SK-N-SH treated with all-trans-retinoic acid at 6 μM for 48 hours (cell line): ENCODE measurements around the gene LRBA.

Experiments used
- ATAC-seq: fragments of 200-7000 bp; cut with Tn5 transposase; 3 replicates; pipeline ENCODE4 v1.9.1; 2020; ENCODE audit warnings: mild to moderate bottlenecking, moderate library complexity
- ARNTL ChIP-seq: fragments of 450-650 bp; formaldehyde crosslinking; IDR thresholded peaks from 2 replicates; pipeline ENCODE4 v1.5.0; 2020; ENCODE audit warnings: low read depth, mild to moderate bottlenecking, moderate library complexity, borderline replicate concordance
- BACH2 ChIP-seq: fragments of 250-450 bp; sonication (Bioruptor Pico); IDR thresholded peaks from 2 replicates; pipeline ENCODE4 v1.9.0; 2021; ENCODE audit warnings: mild to moderate bottlenecking, borderline replicate concordance
- CREB5 ChIP-seq: fragments of 250-450 bp; sonication (Bioruptor Pico); IDR thresholded peaks from 2 replicates; pipeline ENCODE4 v1.5.1; 2020; ENCODE audit warnings: low read depth, mild to moderate bottlenecking, moderate library complexity
- CSDC2 ChIP-seq: fragments of 250-450 bp; sonication (Bioruptor Pico); IDR thresholded peaks from 2 replicates; pipeline ENCODE4 v1.5.0; 2020; ENCODE audit warnings: mild to moderate bottlenecking, moderate library complexity
- ESRRG ChIP-seq: fragments of 250-450 bp; sonication (Bioruptor Pico); IDR thresholded peaks from 2 replicates; pipeline ENCODE4 v1.6.1; 2021; ENCODE audit warnings: mild to moderate bottlenecking
- GLIS3 ChIP-seq: fragments of 250-450 bp; sonication (Bioruptor Pico); IDR thresholded peaks from 2 replicates; pipeline ENCODE4 v1.5.0; 2020; ENCODE audit warnings: mild to moderate bottlenecking, moderate library complexity
- ISL1 ChIP-seq: fragments of 250-450 bp; sonication (Bioruptor Pico); IDR thresholded peaks from 2 replicates; pipeline ENCODE4 v2.1.2; 2022; ENCODE audit warnings: mild to moderate bottlenecking, moderate library complexity
- OSR1 ChIP-seq: fragments of 250-450 bp; sonication (Bioruptor Pico); IDR thresholded peaks from 2 replicates; pipeline ENCODE4 v1.8.0; 2022; ENCODE audit warnings: moderate library complexity, mild to moderate bottlenecking, inconsistent platforms
- PATZ1 ChIP-seq: fragments of 250-450 bp; sonication (Bioruptor Pico); IDR thresholded peaks from 2 replicates; pipeline ENCODE4 v1.8.0; 2020; ENCODE audit warnings: mild to moderate bottlenecking, moderate library complexity, borderline replicate concordance
- POU6F1 ChIP-seq: fragments of 250-450 bp; sonication (Bioruptor Pico); IDR thresholded peaks from 2 replicates; pipeline ENCODE4 v1.8.0; 2021; ENCODE audit warnings: low read depth, mild to moderate bottlenecking, moderate library complexity, borderline replicate concordance
- PPARA ChIP-seq: fragments of 250-450 bp; sonication (Bioruptor Pico); IDR thresholded peaks from 2 replicates; pipeline ENCODE4 v1.5.0; 2020; ENCODE audit warnings: mild to moderate bottlenecking, borderline replicate concordance
- RARB ChIP-seq: fragments of 250-450 bp; sonication (Bioruptor Pico); IDR thresholded peaks from 2 replicates; pipeline ENCODE4 v1.8.0; 2021; ENCODE audit warnings: mild to moderate bottlenecking, moderate library complexity
- TCF4 ChIP-seq: fragments of 250-450 bp; sonication (Bioruptor Pico); IDR thresholded peaks from 2 replicates; pipeline ENCODE4 v1.8.0; 2021; ENCODE audit warnings: mild to moderate bottlenecking, moderate library complexity, borderline replicate concordance
- TOX ChIP-seq: fragments of 250-450 bp; sonication (Bioruptor Pico); IDR thresholded peaks from 2 replicates; pipeline ENCODE4 v1.8.0; 2021; ENCODE audit warnings: mild to moderate bottlenecking, moderate library complexity, borderline replicate concordance
- TSHZ2 ChIP-seq: fragments of 250-450 bp; sonication (Bioruptor Pico); IDR thresholded peaks from 2 replicates; pipeline ENCODE4 v1.5.0; 2020; ENCODE audit warnings: mild to moderate bottlenecking, moderate library complexity
- ZC3H10 ChIP-seq: fragments of 250-450 bp; sonication (Bioruptor Pico); IDR thresholded peaks from 2 replicates; pipeline ENCODE4 v1.5.1; 2021; ENCODE audit warnings: mild to moderate bottlenecking, moderate library complexity
- ZFP3 ChIP-seq: fragments of 250-450 bp; sonication (Bioruptor Pico); IDR thresholded peaks from 2 replicates; pipeline ENCODE4 v1.5.0; 2020; ENCODE audit warnings: mild to moderate bottlenecking, moderate library complexity
- ZFP30 ChIP-seq: fragments of 450-650 bp; formaldehyde crosslinking; IDR thresholded peaks from 2 replicates; pipeline ENCODE4 v1.5.0; 2022; ENCODE audit warnings: mild to moderate bottlenecking, moderate library complexity
- ZNF70 ChIP-seq: fragments of 450-650 bp; formaldehyde crosslinking; IDR thresholded peaks from 2 replicates; pipeline ENCODE4 v1.5.0; 2020; ENCODE audit warnings: mild to moderate bottlenecking, moderate library complexity
- ZNF8 ChIP-seq: fragments of 450-650 bp; formaldehyde crosslinking; IDR thresholded peaks from 2 replicates; pipeline ENCODE4 v1.5.0; 2020; ENCODE audit warnings: mild to moderate bottlenecking, moderate library complexity

LRBA gene

GRCh38 chr4:150381036-150381435 lies 634.0 kb downstream of the LRBA start:
- ATAC-seq = no peak
- TF ChIP-seq OSR1 (CRISPR knock-in tag) = no peak
- TF ChIP-seq ESRRG = no peak
- no peak for TF ChIP-seq BACH2
- no peak for TF ChIP-seq ZFP30 (CRISPR knock-in tag)
- no peak for TF ChIP-seq ZNF8 (CRISPR knock-in tag)
- no peak for TF ChIP-seq GLIS3 (CRISPR knock-in tag)
- TF ChIP-seq TSHZ2 (CRISPR knock-in tag) = no peak
- no peak for TF ChIP-seq PATZ1
- TF ChIP-seq ZC3H10 (CRISPR knock-in tag) = no peak
- no peak for TF ChIP-seq PPARA
- TF ChIP-seq ISL1 (CRISPR knock-in tag) = no peak
- no peak for TF ChIP-seq TOX
- TF ChIP-seq CSDC2 (CRISPR knock-in tag) = no peak
- no peak for TF ChIP-seq RARB (CRISPR knock-in tag)
- TF ChIP-seq POU6F1 = no peak
- TF ChIP-seq ZFP3 (CRISPR knock-in tag) = no peak
- TF ChIP-seq TCF4 (CRISPR knock-in tag) = no peak
- no peak for TF ChIP-seq CREB5 (CRISPR knock-in tag)

- TF ChIP-seq TOX (no peak), ZFP3 (CRISPR knock-in tag) (no peak), ZNF70 (CRISPR knock-in tag) (no peak), ISL1 (CRISPR knock-in tag) (no peak), PPARA (no peak), POU6F1 (no peak), ZC3H10 (CRISPR knock-in tag) (no peak), OSR1 (CRISPR knock-in tag) (no peak), RARB (CRISPR knock-in tag) (no peak)
- ATAC-seq = no peak; the same call in 1 of the 3 replicates
These were observed 635.6 kb downstream of the LRBA start for GRCh38 chr4:150379454-150379853.

GRCh38 chr4:150375025-150375424 lies 640.1 kb downstream of the LRBA start:
- ATAC-seq = no peak
- no peak for TF ChIP-seq ZC3H10 (CRISPR knock-in tag)
- TF ChIP-seq PATZ1 = no peak
- TF ChIP-seq CSDC2 (CRISPR knock-in tag) = no peak
- no peak for TF ChIP-seq TSHZ2 (CRISPR knock-in tag)
- no peak for TF ChIP-seq TCF4 (CRISPR knock-in tag)
- no peak for TF ChIP-seq BACH2
- TF ChIP-seq ARNTL (CRISPR knock-in tag) = no peak
